Activated CD8-positive, alpha-beta T cell treated with anti-CD3 and anti-CD28 coated beads for 36 hours (primary cell): ENCODE data around the gene MPL. TPM values are rescaled to one million over a fixed set of nuclear protein-coding genes. Genes with fewer than 3 reads are reported as not detected.
"Not testable (repeated sequence)": the region's sequence is repeated elsewhere in the genome, so short reads cannot be mapped to it uniquely, and the experiment has no call there.

Experiments used
- ATAC-seq: fragments of 200-7000 bp; cut with Tn5 transposase; one replicate; pipeline ENCODE4 v1.10.0; 2021; ENCODE audit warnings: mild to moderate bottlenecking, moderate library complexity
- CTCF ChIA-PET: fragments of 350-600 bp; sonication (Branson Sonifier 250); formaldehyde crosslinking; loops from one replicate; lab custom pipeline; 2021; ENCODE audit warnings: antibody characterized with exemption; lab: Charles Lee
- POLR2A ChIA-PET: fragments of 350-600 bp; sonication (Branson Sonifier 250); formaldehyde crosslinking; loops from one replicate; lab custom pipeline; 2021; ENCODE audit warnings: antibody characterized with exemption; lab: Charles Lee
- DNase-seq: peaks from one replicate; pipeline ENCODE4 v3.0.0-alpha.2; 2020
- H3K27ac Mint-ChIP-seq: one replicate; pipeline ENCODE4 v1.8.0; 2021; ENCODE audit warnings: mild to moderate bottlenecking, mixed read lengths
- H3K27me3 Mint-ChIP-seq: one replicate; pipeline ENCODE4 v1.8.0; 2021; ENCODE audit warnings: mixed read lengths
- H3K36me3 Mint-ChIP-seq: one replicate; pipeline ENCODE4 v1.8.0; 2021; ENCODE audit warnings: low read depth, mixed read lengths
- H3K4me1 Mint-ChIP-seq: one replicate; pipeline ENCODE4 v1.8.0; 2021; ENCODE audit warnings: low read depth, mixed read lengths
- H3K4me3 Mint-ChIP-seq: one replicate; pipeline ENCODE4 v1.8.0; 2021; ENCODE audit warnings: mild to moderate bottlenecking, moderate library complexity, mixed read lengths
- H3K9me3 Mint-ChIP-seq: one replicate; pipeline ENCODE4 v1.8.0; 2021; ENCODE audit warnings: mixed read lengths
- intact Hi-C: fragments of 100-400 bp; cut with micrococcal nuclease; formaldehyde crosslinking; loops from one replicate; pipeline ENCODE4 v1.10.0; 2022
- microRNA-seq: library from miRNA; unstranded; fragments of <30 nt; microRNA quantifications from one replicate; pipeline ENCODE4 v1.2.0, GENCODE V29; 2022; ENCODE audit warnings: borderline microRNAs expressed, borderline replicate concordance
- total RNA-seq, 2 experiments: library from RNA; stranded (reverse); gene quantifications; one replicate each; pipeline ENCODE4 v1.2.3, GENCODE V29; 2021
- TF ChIP-seq, protein P1 (sequence below): fragments of 200-600 bp; IDR thresholded peaks from one replicate; pipeline ENCODE4 v1.8.0; 2022; ENCODE audit warnings: antibody characterized with exemption, mild to moderate bottlenecking

MPL gene
- total RNA-seq, 2 experiments from 2014 or later = not detected

DNA sequence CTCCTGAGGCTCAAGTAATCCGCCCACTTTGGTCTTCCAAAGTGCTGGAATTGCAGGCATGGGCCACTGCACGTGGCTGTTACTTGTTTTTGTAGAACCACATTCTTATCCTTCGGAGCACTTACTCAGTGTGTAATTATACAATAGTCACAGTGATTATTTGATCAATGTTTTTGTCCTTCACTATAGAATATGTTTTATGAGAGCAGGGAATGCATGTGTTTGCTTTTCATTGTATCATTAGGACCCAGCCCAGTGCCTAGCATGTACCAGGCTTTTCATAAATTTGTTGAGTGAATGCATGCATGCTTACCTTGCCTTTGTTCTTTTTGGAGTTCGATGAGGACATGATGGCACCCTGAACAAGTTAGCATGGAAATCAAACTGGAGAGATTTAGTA, 57.9 kb downstream of the MPL start:
- H3K36me3 Mint-ChIP-seq = peaks cover 12% of the 10 kb centered on the region
- H3K4me3 Mint-ChIP-seq = no peak overlapping the region
- H3K4me1 Mint-ChIP-seq = peaks cover 18% of the 10 kb centered on the region
- DNase-seq (no peak), ATAC-seq (no peak)
- intact Hi-C loops = no loop called here
- CTCF ChIA-PET = no interaction called here
- H3K27me3 Mint-ChIP-seq = no peaks in the 10 kb centered on the region
- TF ChIP-seq, protein P1, sequence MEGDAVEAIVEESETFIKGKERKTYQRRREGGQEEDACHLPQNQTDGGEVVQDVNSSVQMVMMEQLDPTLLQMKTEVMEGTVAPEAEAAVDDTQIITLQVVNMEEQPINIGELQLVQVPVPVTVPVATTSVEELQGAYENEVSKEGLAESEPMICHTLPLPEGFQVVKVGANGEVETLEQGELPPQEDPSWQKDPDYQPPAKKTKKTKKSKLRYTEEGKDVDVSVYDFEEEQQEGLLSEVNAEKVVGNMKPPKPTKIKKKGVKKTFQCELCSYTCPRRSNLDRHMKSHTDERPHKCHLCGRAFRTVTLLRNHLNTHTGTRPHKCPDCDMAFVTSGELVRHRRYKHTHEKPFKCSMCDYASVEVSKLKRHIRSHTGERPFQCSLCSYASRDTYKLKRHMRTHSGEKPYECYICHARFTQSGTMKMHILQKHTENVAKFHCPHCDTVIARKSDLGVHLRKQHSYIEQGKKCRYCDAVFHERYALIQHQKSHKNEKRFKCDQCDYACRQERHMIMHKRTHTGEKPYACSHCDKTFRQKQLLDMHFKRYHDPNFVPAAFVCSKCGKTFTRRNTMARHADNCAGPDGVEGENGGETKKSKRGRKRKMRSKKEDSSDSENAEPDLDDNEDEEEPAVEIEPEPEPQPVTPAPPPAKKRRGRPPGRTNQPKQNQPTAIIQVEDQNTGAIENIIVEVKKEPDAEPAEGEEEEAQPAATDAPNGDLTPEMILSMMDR = no peak
- H3K9me3 Mint-ChIP-seq = no peaks in the 10 kb centered on the region
- H3K27ac Mint-ChIP-seq = no peak overlapping the region
- POLR2A ChIA-PET = no interaction called here

DNA sequence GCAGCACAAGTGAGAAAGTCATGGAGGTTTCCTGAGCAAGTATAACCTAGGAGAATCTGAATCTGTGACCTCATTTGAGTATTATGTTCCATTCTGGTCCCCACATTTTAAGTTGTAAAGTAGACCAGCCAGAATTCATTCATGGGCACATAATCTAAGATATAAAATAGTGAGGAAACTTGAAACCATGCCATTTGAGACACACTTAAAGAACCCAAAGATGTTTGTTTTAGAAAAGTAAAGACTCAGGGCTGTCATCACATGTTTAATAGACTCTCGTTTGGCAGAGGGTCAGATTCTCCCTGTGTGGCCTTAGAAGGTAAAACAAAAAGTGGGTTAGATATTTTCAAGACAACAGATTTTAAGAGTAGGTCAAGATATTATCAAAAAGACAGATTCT, 58.4 kb downstream of the MPL start:
- TF ChIP-seq, protein P1 = no peak
- Mint-ChIP-seq H3K36me3 (peaks cover 12% of the 10 kb centered on the region), H3K9me3 (no peaks in the 10 kb centered on the region), H3K4me1 (peaks cover 14% of the 10 kb centered on the region), H3K27me3 (no peaks in the 10 kb centered on the region), H3K4me3 (no peak overlapping the region), H3K27ac (no peak overlapping the region)
- CTCF ChIA-PET = no interaction called here
- POLR2A ChIA-PET = no interaction called here
- intact Hi-C loops = no loop called here
- ATAC-seq (no peak), DNase-seq (no peak)

DNA sequence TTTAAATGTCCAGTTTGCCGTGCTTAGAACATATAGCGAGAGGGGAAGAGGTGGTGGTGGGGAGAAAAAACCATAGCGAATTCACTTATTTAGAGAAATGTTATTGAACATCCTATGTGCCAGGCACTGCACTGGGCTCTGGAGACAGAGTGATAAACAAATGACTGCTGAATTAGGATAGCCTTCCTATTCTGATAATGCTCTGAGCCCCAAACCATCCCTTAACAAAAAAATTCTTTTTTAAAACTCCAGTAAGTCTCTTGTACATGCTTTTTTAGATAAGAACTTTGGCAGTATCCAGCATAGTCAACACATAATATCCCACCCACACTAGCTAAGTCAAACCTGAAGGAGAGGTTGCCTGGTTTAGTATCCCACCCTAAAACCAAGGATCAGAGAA, 60.6 kb downstream of the MPL start:
- Mint-ChIP-seq H3K27me3 (no peaks in the 10 kb centered on the region), H3K4me1 (peaks cover 15% of the 10 kb centered on the region), H3K4me3 (no peak overlapping the region), H3K27ac (no peak overlapping the region), H3K9me3 (no peaks in the 10 kb centered on the region), H3K36me3 (peaks cover 11% of the 10 kb centered on the region)
- ChIA-PET CTCF (no interaction called here), POLR2A (no interaction called here)
- no peak for ATAC-seq
- intact Hi-C loops = no loop called here
- DNase-seq = no peak
- TF ChIP-seq, protein P1 = no peak

DNA sequence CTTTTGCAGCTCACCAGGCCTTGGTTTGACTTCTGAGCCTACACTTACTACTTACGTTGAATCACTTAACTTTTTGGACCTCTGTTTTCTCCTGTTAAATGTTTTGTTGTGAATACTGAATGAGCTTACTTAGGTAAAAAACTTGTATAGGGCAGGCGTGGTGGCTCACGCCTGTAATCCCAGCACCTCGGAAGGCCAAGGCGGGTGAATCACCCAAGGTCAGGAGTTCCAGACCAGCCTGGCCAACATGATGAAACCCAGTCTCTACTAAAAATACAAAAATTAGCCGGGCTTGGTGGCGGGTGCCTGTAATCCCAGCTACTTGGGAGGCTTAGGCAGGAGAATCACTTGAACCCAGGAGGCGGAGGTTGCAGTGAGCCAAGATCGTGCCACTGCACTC, 62.8 kb downstream of the MPL start:
- CTCF ChIA-PET = interaction anchor here (1.1 to 1.7 kb wide), 3 partner anchors 12 to 174 kb away, joined by 3 to 5 read pairs (median 4); no protein-coding TSS in a partner anchor

DNA sequence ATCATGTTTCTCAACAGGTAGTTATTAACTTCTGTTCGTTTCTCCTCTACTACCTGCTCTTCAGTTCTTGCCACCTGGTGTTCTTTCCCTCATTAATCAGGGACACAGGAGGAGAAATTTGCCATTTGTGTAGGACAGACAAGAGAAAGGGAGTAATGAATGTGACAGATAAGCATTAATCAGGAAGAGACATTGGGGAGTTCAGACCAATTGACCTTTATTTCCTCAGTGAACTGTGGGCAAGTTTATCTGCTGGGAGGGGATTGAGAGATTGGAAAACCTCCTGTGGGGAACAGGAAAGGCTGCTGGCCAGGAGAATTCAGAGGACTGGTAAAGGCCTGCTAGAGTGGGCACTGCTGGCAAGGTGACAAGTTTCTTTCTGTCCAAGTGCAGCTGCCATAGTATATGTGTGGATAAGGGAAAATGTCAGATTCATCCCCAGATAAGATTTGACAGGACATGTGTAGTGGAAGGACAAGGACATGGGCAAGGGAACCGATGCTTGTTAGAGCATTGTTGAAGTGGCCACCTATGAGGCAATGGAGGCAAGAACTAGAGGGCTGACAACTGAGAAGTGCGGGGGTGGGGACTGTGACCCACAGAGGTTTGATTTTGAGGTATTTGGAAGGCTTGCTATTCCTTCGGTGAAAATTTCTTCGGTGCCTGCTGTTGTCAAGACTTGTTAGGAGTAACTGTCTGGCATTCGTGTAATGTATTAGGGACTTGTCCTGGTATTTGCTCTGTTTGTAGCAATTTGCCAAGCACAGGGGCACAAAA, 64.7 kb downstream of the MPL start:
- Mint-ChIP-seq H3K4me3 (no peak overlapping the region), H3K27me3 (no peaks in the 10 kb centered on the region), H3K36me3 (peaks cover 26% of the 10 kb centered on the region), H3K4me1 (peaks cover 12% of the 10 kb centered on the region), H3K9me3 (no peaks in the 10 kb centered on the region), H3K27ac (no peak overlapping the region)
- ChIA-PET POLR2A (no interaction called here), CTCF (no interaction called here)
- intact Hi-C loops = no loop called here
- DNase-seq (no peak), ATAC-seq (no peak)
- TF ChIP-seq, protein P1 = no peak

More for the DNA sequence above, 62.8 kb downstream of the MPL start:
- POLR2A ChIA-PET = interaction anchor here (1.0 kb wide), 2 partner anchors 11 to 23 kb away, joined by 3 read pairs; partner anchors contain the start of gene MED8
- H3K27me3 Mint-ChIP-seq, H3K4me3 Mint-ChIP-seq, H3K9me3 Mint-ChIP-seq, ATAC-seq, DNase-seq, intact Hi-C loops, H3K27ac Mint-ChIP-seq: not testable (repeated sequence)
- H3K36me3 Mint-ChIP-seq = peaks cover 24% of the 10 kb centered on the region
- peaks cover 15% of the 10 kb centered on the region for H3K4me1 Mint-ChIP-seq

Small RNA genes lying within 50 kb of the gene (microRNA-seq; reads per million reads assigned to microRNA genes)
- 1.2 reads per million for gene MIR6734

Other genes with a start within 250 kb of the MPL start
- gene EBNA1BP2, start 165.5 kb upstream of the MPL start, total RNA-seq = 100 to 1,000 TPM; 115 TPM
- under 1 TPM; 0.18 to 0.23 TPM for gene CFAP57, start 165.5 kb upstream of the MPL start, total RNA-seq
- under 1 TPM in 1 of 2 experiments, not detected in 1; 0.81 TPM for gene TMEM125, start 67.8 kb upstream of the MPL start, total RNA-seq
- gene C1orf210, start 52.2 kb upstream of the MPL start, total RNA-seq = not detected
- gene TIE1, start 36.8 kb upstream of the MPL start, total RNA-seq = under 1 TPM in 1 of 2 experiments, not detected in 1; 0.25 TPM
- gene CDC20, start 21.2 kb downstream of the MPL start, total RNA-seq = 100 to 1,000 TPM; 160 to 167 TPM
- gene ELOVL1, start 30.2 kb downstream of the MPL start, total RNA-seq = 10 to 100 TPM; 45.4 to 49.2 TPM
- 10 to 100 TPM; 33.5 to 34.5 TPM for gene MED8, start 52.0 kb downstream of the MPL start, total RNA-seq
- 10 to 100 TPM; 30.1 to 33.3 TPM for gene SZT2, start 52.1 kb downstream of the MPL start, total RNA-seq
- gene HYI, start 116.1 kb downstream of the MPL start, total RNA-seq = 1 to 10 TPM; 4.1 to 5.6 TPM
- gene PTPRF, start 193.1 kb downstream of the MPL start, total RNA-seq = 1 to 10 TPM; 3.8 to 4.5 TPM